Testis (tissue), 3 donors: Measurements from ENCODE around the gene MATN1. TPM values are rescaled to one million over a fixed set of nuclear protein-coding genes. Genes with fewer than 3 reads are reported as not detected.
A peak's percentile ranks its signal among the peaks of the same experiment; 100 is the strongest.

Source experiments
- DNase-seq: peaks from one replicate; pipeline ENCODE4 v3.0.0-alpha.2; 2019
- H3K27ac ChIP-seq, 2 donors: fragments of 200-600 bp; sonication (generic); one replicate each; pipeline ENCODE4 v1.5.1; 2019
- H3K27me3 ChIP-seq: fragments of 200-600 bp; sonication (generic); one replicate; pipeline ENCODE4 v1.5.1; 2019
- H3K36me3 ChIP-seq: fragments of 200-600 bp; sonication (generic); one replicate; pipeline ENCODE4 v1.5.1; 2017; ENCODE audit warnings: low read depth; ENCODE audit errors: missing control alignments
- H3K4me1 ChIP-seq: fragments of 200-600 bp; sonication (generic); one replicate; pipeline ENCODE4 v1.5.1; 2019
- H3K4me3 ChIP-seq, 2 donors: fragments of 200-600 bp; sonication (generic); one replicate each; pipeline ENCODE4 v1.5.1; 2017 to 2019
- H3K9me3 ChIP-seq: fragments of 200-600 bp; sonication (generic); one replicate; pipeline ENCODE4 v1.5.1; 2017
- CTCF ChIP-seq, 3 experiments: fragments of 450-650 bp in 2 of 3; fragments of 200-600 bp in 1 of 3; sonication (generic) in 1 of 3; IDR thresholded peaks; one replicate each; pipeline ENCODE4 v1.5.1; 2016 to 2019; ENCODE audit warnings: antibody characterized with exemption in 3 of 3, mild to moderate bottlenecking in 2 of 3, moderate library complexity in 1 of 3
- POLR2A ChIP-seq: fragments of 450-650 bp; IDR thresholded peaks from one replicate; pipeline ENCODE4 v1.6.1; 2017; ENCODE audit warnings: antibody characterized with exemption, mild to moderate bottlenecking, moderate library complexity
- WGBS, 2 donors: methylation state at CpG; one replicate each; pipeline ENCODE4 v1.1.5; 2018; 5-methylcytosine and 5-hydroxymethylcytosine counted together
- intact Hi-C: fragments of 100-400 bp; cut with DNase I; formaldehyde crosslinking; loops from one replicate; pipeline ENCODE4 v1.15.1; 2023; ENCODE audit warnings: low total_unique reads
- polyA plus RNA-seq: library from polyadenylated mRNA; stranded (reverse); fragments of 350-450 nt; fragmentation: Illumina TruSeq; extraction: RNeasy Lipid Tissue Mini Kit (QIAGEN cat#74804); gene quantifications from one replicate; pipeline ENCODE4 v1.2.3, GENCODE V29; 2014; ENCODE audit warnings: low read depth, low replicate concordance; ENCODE audit not compliant: insufficient read depth
- total RNA-seq, 2 donors: library from RNA; depleted of rRNA; stranded (reverse); fragments of >200 nt; gene quantifications; one replicate each; pipeline ENCODE4 v1.2.3, GENCODE V29; 2016

The MATN1 gene
- total and polyA plus RNA-seq, 3 donors from 2014 or later, result 0.32 to 0.62 (median 0.55) TPM

DNA sequence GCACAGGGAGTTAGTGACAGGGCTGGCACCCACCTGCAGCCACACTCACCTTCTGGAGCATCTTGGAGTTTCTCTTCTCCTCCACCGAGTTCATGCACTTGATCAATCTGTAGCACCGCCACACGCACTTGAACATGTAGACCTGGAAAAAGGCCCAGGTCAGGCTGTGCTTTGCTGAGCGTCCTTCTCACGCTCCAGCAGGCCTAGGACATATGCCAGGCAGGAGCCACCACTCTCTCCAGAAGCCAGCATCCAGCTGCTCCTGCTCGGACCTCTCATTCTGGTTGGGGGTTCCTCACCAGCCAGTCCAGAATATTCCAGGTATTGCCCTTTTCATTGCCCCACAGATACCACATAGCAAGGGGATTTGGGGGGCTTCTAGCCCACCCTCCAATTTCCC is 11.7 kb upstream of the MATN1 start:
- Histone ChIP-seq H3K4me1 (no peaks in the 10 kb centered on the region), H3K4me3 (no peak overlapping the region), H3K9me3 (no peaks in the 10 kb centered on the region), H3K27me3 (no peaks in the 10 kb centered on the region), H3K27ac (no peak overlapping the region), H3K36me3 (no peaks in the 10 kb centered on the region)
- WGBS, 2 donors, result 52 to 64% methylated on average over 6 of the region's 6 CpGs
- TF ChIP-seq CTCF (IDR thresholded peaks at IDR 0.05), result no peak
- DNase-seq, result peak; percentile 29
- intact Hi-C loops, result no loop called here

DNA sequence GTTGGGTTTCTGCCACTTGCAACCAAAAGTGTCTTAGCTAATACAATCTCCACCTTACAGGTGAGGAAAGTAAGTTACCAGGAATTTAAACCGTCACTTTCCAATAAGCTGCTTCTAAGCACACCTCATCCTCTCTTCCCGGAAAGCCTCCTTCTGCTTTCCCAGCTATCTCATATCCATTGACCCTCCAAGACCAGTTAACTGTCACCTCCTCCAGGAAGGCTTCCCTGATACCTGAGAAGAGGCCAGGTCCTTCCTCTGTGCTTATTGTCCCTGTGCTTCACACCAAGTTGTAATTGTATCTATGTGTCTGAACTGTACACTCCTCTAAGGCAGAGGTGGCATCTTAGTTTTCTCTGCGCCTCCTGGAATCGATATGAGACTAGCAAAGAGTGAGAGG is 11.2 kb upstream of the MATN1 start:
- no peaks in the 10 kb centered on the region for H3K36me3 ChIP-seq
- no peak for DNase-seq
- TF ChIP-seq CTCF (IDR thresholded peaks at IDR 0.05) (no peak), POLR2A (no peak)
- no peaks in the 10 kb centered on the region for H3K27me3 ChIP-seq
- intact Hi-C loops, result no loop called here
- H3K4me3 ChIP-seq, result no peak overlapping the region
- 93 to 94% methylated on average over 4 of the region's 4 CpGs for WGBS, 2 donors
- H3K4me1 ChIP-seq, result no peaks in the 10 kb centered on the region
- H3K9me3 ChIP-seq, result no peaks in the 10 kb centered on the region
- H3K27ac ChIP-seq, result no peak overlapping the region

- TF ChIP-seq POLR2A, result no peak
- TF ChIP-seq CTCF (IDR thresholded peaks at IDR 0.05), result no peak
- intact Hi-C loops, result no loop called here
- H3K36me3 ChIP-seq, result no peaks in the 10 kb centered on the region
- H3K9me3 ChIP-seq, result no peaks in the 10 kb centered on the region
- H3K4me1 ChIP-seq, result no peaks in the 10 kb centered on the region
- H3K27ac ChIP-seq, result no peak overlapping the region
- H3K27me3 ChIP-seq, result no peaks in the 10 kb centered on the region
- 93 to 96% methylated on average over 4 of the region's 4 CpGs for WGBS, 2 donors
- DNase-seq, result no peak
- H3K4me3 ChIP-seq, result no peak overlapping the region
These were observed 10.7 kb upstream of the MATN1 start for GRCh38 chr1:30734106-30734505.

DNA sequence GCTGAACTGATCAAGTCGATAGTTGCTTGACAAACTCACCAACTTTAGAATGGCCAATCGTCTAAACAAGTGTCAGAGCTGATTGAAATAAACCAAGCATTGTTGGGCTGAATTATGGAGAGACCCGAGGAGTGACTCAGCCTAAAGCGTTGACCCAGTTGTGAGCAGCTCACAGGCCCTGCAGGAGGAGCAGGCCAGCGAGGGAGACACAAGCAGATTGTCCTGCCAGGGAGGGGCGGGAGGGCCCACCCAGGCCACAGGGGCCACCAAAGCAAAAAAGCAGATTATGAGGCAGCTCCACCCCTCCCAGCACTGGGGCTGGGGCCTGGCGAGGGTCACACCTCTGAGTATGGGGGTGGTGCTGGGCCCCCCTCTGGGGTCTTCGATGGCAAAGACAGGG is 10.1 kb upstream of the MATN1 start:
- no peak for DNase-seq
- TF ChIP-seq CTCF (IDR thresholded peaks at IDR 0.05) (no peak), POLR2A (no peak)
- intact Hi-C loops, result no loop called here
- H3K27ac ChIP-seq, result no peak overlapping the region
- no peaks in the 10 kb centered on the region for H3K4me1 ChIP-seq
- no peak overlapping the region for H3K4me3 ChIP-seq
- no peaks in the 10 kb centered on the region for H3K36me3 ChIP-seq
- WGBS, 2 donors, result 90% methylated on average over 8 of the region's 8 CpGs
- no peaks in the 10 kb centered on the region for H3K27me3 ChIP-seq
- no peaks in the 10 kb centered on the region for H3K9me3 ChIP-seq

GRCh38 chr1:30732277-30732996 is 9.1 kb upstream of the MATN1 start:
- Histone ChIP-seq H3K4me3 (no peak overlapping the region), H3K27me3 (no peaks in the 10 kb centered on the region), H3K27ac (no peak overlapping the region), H3K4me1 (no peaks in the 10 kb centered on the region), H3K9me3 (no peaks in the 10 kb centered on the region), H3K36me3 (no peaks in the 10 kb centered on the region)
- DNase-seq, result no peak
- 71 to 87% methylated on average over 8 to 10 of the region's 10 CpGs for WGBS, 2 donors
- TF ChIP-seq POLR2A, result no peak
- TF ChIP-seq CTCF (IDR thresholded peaks at IDR 0.05), result no peak
- intact Hi-C loops, result no loop called here
